ENCODE data around the gene SMURF1.

SMURF1 gene

DNA sequence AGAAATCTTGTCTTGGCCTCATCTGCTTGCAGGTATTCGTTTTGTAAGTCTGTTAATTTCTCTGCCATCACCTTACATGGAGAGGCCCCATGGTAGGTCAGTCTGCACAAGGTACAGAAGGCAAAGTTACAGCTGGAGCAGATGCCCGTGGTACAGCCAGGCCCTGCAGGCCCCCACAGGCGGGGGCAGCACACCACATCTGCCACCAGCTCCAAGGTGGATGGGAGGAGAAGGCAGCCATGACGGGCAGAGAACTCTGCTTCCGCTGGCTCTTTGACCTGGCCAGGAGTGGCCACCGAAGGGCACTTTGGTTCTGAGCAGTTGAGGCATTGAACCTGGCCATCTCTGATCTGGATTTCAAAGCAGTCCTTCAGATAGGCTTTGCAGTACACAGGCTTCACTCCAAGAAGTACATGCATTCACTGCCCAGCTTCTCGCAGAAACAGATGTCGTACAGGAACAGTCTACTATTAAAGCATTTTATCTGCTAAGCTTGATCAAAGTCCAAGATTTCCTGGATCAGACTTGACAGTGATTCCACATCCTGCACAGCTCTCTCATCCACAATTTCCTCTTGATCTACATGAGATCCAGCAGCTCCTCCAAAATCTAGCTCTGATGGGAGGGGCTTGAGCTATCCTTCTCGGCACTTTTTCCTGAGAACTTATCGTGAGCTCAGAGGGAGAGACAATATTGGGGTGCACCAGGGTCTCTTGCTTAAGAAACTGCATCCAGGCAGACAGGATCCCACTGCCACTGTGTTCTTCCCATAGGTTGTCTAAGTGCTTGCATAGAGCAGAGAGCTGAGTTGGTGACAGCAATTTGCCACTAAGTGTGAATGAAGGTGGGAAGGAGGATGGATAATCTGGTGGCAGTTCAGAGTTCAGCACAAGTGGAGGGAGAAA lies 144.8 kb downstream of the SMURF1 start:
- Histone ChIP-seq H3K36me3 (ENCODE audit: control insufficient read depth, insufficient read depth, low read length) (peaks cover 31% of the 10 kb centered on the region), H3K4me3 (replicated peaks; ENCODE audit: low read depth, low read length) (no peak overlapping the region), H3K27me3 (replicated peaks; ENCODE audit: control insufficient read depth, insufficient read depth, low read length) (no peaks in the 10 kb centered on the region)
- DNase-seq (ENCODE audit: extremely low read depth, insufficient read length), result no peak
- TF ChIP-seq, protein P1, sequence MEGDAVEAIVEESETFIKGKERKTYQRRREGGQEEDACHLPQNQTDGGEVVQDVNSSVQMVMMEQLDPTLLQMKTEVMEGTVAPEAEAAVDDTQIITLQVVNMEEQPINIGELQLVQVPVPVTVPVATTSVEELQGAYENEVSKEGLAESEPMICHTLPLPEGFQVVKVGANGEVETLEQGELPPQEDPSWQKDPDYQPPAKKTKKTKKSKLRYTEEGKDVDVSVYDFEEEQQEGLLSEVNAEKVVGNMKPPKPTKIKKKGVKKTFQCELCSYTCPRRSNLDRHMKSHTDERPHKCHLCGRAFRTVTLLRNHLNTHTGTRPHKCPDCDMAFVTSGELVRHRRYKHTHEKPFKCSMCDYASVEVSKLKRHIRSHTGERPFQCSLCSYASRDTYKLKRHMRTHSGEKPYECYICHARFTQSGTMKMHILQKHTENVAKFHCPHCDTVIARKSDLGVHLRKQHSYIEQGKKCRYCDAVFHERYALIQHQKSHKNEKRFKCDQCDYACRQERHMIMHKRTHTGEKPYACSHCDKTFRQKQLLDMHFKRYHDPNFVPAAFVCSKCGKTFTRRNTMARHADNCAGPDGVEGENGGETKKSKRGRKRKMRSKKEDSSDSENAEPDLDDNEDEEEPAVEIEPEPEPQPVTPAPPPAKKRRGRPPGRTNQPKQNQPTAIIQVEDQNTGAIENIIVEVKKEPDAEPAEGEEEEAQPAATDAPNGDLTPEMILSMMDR (IDR thresholded peaks at IDR 0.05; ENCODE audit: insufficient read depth, low read length, poor library complexity, severe bottlenecking), result no peak

DNA sequence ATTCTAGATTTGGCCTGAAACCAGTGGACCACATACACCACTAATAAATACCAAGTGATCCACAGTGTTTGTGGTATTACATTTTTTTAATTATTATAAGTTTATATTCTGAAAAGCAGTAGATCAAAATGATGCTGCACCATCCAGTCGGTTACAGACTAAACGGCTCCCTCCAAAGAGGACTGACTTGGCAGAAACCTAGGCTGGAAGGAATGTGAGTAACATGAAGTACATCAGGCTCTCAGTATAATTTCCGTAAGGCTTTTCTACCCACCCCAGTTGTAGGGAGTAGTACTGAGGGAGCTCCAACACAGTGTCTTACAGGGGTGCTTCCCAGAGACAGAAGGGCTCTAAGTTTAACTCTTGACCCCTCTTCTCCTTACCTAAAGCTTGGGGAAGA lies 146.1 kb downstream of the SMURF1 start:
- H3K27me3 ChIP-seq (replicated peaks; ENCODE audit: control insufficient read depth, insufficient read depth, low read length), result no peaks in the 10 kb centered on the region
- no peak overlapping the region for H3K4me3 ChIP-seq (replicated peaks; ENCODE audit: low read depth, low read length)
- TF ChIP-seq, protein P1 (IDR thresholded peaks at IDR 0.05; ENCODE audit: insufficient read depth, low read length, poor library complexity, severe bottlenecking), result no peak
- no peak for DNase-seq (ENCODE audit: extremely low read depth, insufficient read length)
- H3K36me3 ChIP-seq (ENCODE audit: control insufficient read depth, insufficient read depth, low read length), result peaks cover 38% of the 10 kb centered on the region

DNA sequence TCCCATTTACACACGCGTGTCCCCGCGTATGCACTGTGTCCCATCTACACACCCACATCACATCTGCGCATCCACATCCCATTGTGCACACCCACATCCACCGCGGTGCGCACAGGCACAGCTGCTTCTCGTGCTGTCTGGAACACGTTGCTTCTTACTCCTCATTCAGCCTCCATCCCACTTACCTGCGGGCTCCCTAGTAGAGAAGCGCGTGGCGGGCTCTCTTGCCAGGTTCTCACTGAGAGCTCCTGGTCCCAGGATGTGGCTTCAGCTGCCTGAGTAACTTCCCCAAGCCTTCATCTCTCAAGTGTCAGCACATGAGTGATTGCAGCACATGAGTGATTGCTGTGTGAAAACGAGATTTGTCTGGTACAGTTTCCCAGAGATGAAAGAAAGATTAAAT lies 147.8 kb downstream of the SMURF1 start:
- TF ChIP-seq, protein P1 (IDR thresholded peaks at IDR 0.05; ENCODE audit: insufficient read depth, low read length, poor library complexity, severe bottlenecking), result no peak
- Histone ChIP-seq H3K4me3 (replicated peaks; ENCODE audit: low read depth, low read length) (no peak overlapping the region), H3K27me3 (replicated peaks; ENCODE audit: control insufficient read depth, insufficient read depth, low read length) (no peaks in the 10 kb centered on the region), H3K36me3 (ENCODE audit: control insufficient read depth, insufficient read depth, low read length) (peaks cover 38% of the 10 kb centered on the region)
- peak; percentile 33 for DNase-seq (ENCODE audit: extremely low read depth, insufficient read length)

DNA sequence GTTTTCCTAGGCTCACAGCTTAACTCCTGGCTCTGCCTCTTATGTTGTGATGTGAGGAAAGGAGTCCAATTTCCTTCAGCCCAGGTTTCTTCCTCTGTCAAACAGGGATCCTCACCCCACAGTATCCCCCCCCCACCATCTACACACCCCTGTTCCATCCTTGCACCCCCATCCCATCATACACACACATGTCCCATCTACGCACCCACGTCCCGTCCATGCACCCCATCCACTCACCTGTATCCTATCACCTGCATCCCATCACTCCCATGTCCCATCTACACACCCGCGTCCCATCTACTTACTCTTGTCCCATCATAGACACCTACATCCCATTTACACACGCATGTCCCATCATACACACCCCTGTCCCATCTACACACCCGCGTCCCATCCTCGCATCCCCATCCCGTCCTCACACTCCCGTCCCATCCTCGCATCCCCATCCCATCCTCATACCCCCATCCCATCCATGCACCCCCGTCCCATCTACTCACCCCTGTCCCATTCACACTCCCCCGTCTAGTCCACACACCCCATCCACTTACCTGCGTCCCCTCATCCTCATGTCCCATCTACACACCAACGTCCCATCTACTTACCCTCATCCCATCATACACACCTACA lies 148.3 kb downstream of the SMURF1 start:
- TF ChIP-seq, protein P1 (IDR thresholded peaks at IDR 0.05; ENCODE audit: insufficient read depth, low read length, poor library complexity, severe bottlenecking), result no peak
- no peaks in the 10 kb centered on the region for H3K27me3 ChIP-seq (replicated peaks; ENCODE audit: control insufficient read depth, insufficient read depth, low read length)
- H3K36me3 ChIP-seq (ENCODE audit: control insufficient read depth, insufficient read depth, low read length), result peaks cover 36% of the 10 kb centered on the region
- no peak overlapping the region for H3K4me3 ChIP-seq (replicated peaks; ENCODE audit: low read depth, low read length)
- no peak for DNase-seq (ENCODE audit: extremely low read depth, insufficient read length)

DNA sequence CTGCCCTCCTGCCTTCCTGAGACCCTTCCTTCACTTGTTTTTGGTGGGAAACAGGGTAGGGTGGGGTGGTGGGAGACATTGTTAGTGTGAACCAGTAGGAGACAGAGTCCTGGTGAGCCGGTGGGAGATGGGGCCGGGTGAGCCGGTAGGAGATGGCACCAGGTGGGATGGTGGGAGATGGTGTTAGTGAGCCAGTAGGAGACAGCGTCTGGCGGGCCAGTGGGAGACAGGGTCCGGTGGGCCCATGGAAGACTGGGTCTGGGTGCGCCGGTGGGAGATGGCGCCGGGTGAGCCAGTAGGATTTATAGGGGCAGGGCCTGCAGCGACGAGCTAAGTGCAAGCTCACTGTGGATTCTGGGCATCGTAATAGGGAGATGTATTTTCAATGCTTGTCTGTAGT lies 148.8 kb downstream of the SMURF1 start:
- TF ChIP-seq, protein P1 (IDR thresholded peaks at IDR 0.05; ENCODE audit: insufficient read depth, low read length, poor library complexity, severe bottlenecking), result no peak
- H3K27me3 ChIP-seq (replicated peaks; ENCODE audit: control insufficient read depth, insufficient read depth, low read length), result no peaks in the 10 kb centered on the region
- no peak overlapping the region for H3K4me3 ChIP-seq (replicated peaks; ENCODE audit: low read depth, low read length)
- H3K36me3 ChIP-seq (ENCODE audit: control insufficient read depth, insufficient read depth, low read length), result peaks cover 36% of the 10 kb centered on the region
- no peak for DNase-seq (ENCODE audit: extremely low read depth, insufficient read length)

Data from GM06990 (cell line).